Prostate gland (tissue), 2 donors: ENCODE results near the gene PILRA.
"Not testable (repeated sequence)": the region's sequence is repeated elsewhere in the genome, so short reads cannot be mapped to it uniquely, and the experiment has no call there.

Experiments
- POLR2A ChIP-seq: fragments of 450-650 bp; IDR thresholded peaks from one replicate; pipeline ENCODE4 v1.6.1; 2016; ENCODE audit warnings: antibody characterized with exemption, mild to moderate bottlenecking
- POLR2AphosphoS5 ChIP-seq: sonication (generic); formaldehyde crosslinking; IDR thresholded peaks from one replicate; pipeline ENCODE4 v1.6.1; 2017; ENCODE audit warnings: antibody characterized with exemption
- TF ChIP-seq, protein P1 (sequence below), 4 experiments: fragments of 200-600 bp in 2 of 4; fragments of 450-650 bp in 2 of 4; sonication (generic) in 2 of 4; IDR thresholded peaks; 1 replicate in 3 of 4; 2 replicates in 1 of 4; pipeline ENCODE4 v1.5.1; 2016 to 2019; ENCODE audit warnings: antibody characterized with exemption in 4 of 4, mild to moderate bottlenecking in 2 of 4, moderate library complexity in 2 of 4

DNA sequence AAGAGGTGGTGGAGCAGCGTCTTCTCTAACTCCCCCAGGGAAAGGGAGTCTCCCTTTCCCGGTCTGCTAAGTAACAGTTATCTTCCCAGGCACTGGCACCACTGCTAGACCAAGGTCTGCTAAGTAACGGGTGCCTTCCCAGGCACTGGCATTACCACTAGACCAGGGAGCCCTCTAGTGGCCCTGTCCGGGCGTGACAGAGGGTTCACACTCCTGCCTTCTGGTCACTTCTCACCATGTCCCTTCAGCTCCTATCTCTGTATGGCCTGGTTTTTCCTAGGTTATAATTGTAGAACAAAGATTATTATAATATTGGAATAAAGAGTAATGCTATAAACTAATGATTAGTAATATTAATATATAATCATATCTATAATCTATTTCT, 28.0 kb upstream of the PILRA start:
- TF ChIP-seq, protein P1, sequence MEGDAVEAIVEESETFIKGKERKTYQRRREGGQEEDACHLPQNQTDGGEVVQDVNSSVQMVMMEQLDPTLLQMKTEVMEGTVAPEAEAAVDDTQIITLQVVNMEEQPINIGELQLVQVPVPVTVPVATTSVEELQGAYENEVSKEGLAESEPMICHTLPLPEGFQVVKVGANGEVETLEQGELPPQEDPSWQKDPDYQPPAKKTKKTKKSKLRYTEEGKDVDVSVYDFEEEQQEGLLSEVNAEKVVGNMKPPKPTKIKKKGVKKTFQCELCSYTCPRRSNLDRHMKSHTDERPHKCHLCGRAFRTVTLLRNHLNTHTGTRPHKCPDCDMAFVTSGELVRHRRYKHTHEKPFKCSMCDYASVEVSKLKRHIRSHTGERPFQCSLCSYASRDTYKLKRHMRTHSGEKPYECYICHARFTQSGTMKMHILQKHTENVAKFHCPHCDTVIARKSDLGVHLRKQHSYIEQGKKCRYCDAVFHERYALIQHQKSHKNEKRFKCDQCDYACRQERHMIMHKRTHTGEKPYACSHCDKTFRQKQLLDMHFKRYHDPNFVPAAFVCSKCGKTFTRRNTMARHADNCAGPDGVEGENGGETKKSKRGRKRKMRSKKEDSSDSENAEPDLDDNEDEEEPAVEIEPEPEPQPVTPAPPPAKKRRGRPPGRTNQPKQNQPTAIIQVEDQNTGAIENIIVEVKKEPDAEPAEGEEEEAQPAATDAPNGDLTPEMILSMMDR (IDR thresholded peaks at IDR 0.05) = peak in 2 of 4 experiments; percentile 45
- TF ChIP-seq POLR2A, POLR2AphosphoS5: not testable (repeated sequence)
